HG02970 (cell line): ENCODE data around the gene EPB41.

Experiments used
- ATAC-seq: cut with Tn5 transposase; IDR thresholded peaks from one replicate; pipeline ENCODE4 v1.9.1; 2021; ENCODE audit warnings: mild to moderate bottlenecking, moderate library complexity, moderate number of reproducible peaks; ENCODE audit not compliant: unreplicated experiment, low FRiP score

The EPB41 gene

GRCh38 chr1:29157269-29157601, 242.9 kb downstream of the EPB41 start:
- ATAC-seq, result no peak

GRCh38 chr1:29159773-29160172, 245.4 kb downstream of the EPB41 start:
- no peak for ATAC-seq

GRCh38 chr1:29162025-29162424, 247.7 kb downstream of the EPB41 start:
- ATAC-seq, result no peak

GRCh38 chr1:29162476-29163138, 248.2 kb downstream of the EPB41 start:
- no peak for ATAC-seq

GRCh38 chr1:29164588-29164987, 250.2 kb downstream of the EPB41 start:
- ATAC-seq, result no peak

GRCh38 chr1:29166291-29166878, 252.0 kb downstream of the EPB41 start:
- no peak for ATAC-seq

GRCh38 chr1:29167904-29168303, 253.5 kb downstream of the EPB41 start:
- ATAC-seq, result no peak
